HEK293 (cell line): ENCODE results near the gene STK10.

Experiments
- ZNF138 ChIP-seq: fragments of 450-650 bp; formaldehyde crosslinking; IDR thresholded peaks from 2 replicates; pipeline ENCODE4 v1.5.1; 2016; ENCODE audit warnings: missing biosample characterization, missing genetic modification characterization, borderline replicate concordance
- ZNF510 ChIP-seq: fragments of 450-650 bp; formaldehyde crosslinking; IDR thresholded peaks from 2 replicates; pipeline ENCODE4 v1.5.1; 2018; ENCODE audit warnings: mild to moderate bottlenecking, missing genetic modification characterization, missing biosample characterization; ENCODE audit not compliant: insufficient replicate concordance
- ZNF76 ChIP-seq: fragments of 450-650 bp; formaldehyde crosslinking; IDR thresholded peaks from 2 replicates; pipeline ENCODE4; 2016; ENCODE audit warnings: low read depth, missing biosample characterization, missing genetic modification characterization, borderline replicate concordance
- ZSCAN30 ChIP-seq: fragments of 450-650 bp; IDR thresholded peaks from 2 replicates; pipeline ENCODE4 v1.5.1; 2018; ENCODE audit warnings: missing biosample characterization, mild to moderate bottlenecking, missing genetic modification characterization, moderate library complexity
- TF ChIP-seq, protein P1 (sequence below): IDR thresholded peaks from 2 replicates; pipeline ENCODE4 v1.6.1; 2011; ENCODE audit warnings: mild to moderate bottlenecking, low read depth, low read length, borderline replicate concordance
- TF ChIP-seq, protein P2 (sequence below): fragments of 450-650 bp; formaldehyde crosslinking; IDR thresholded peaks from 2 replicates; pipeline ENCODE4 v1.5.1; 2016; ENCODE audit warnings: missing biosample characterization, missing genetic modification characterization

DNA sequence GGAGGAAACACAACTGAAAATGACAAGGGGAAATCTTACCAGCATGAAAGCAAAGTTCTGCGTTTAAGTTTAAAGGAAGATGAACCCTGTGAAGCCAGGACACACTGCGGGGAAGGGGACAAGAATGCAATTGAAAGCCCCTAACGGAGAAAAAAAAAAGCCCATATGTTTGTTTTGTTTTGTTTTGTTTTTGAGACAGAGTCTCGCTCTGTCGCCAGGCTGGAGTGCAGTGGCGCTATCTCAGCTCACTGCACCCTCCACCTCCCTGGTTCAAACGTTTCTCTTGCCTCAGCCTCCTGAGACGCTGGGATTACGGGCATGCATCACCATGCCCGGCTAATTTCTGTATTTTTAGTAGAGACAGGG is 2.9 kb downstream of the STK10 start:
- TF ChIP-seq ZNF510 (tag by site-specific recombination): no peak
- no peak for TF ChIP-seq ZNF76 (tag by site-specific recombination)
- TF ChIP-seq ZNF138 (tag by site-specific recombination): no peak
- TF ChIP-seq, protein P1, sequence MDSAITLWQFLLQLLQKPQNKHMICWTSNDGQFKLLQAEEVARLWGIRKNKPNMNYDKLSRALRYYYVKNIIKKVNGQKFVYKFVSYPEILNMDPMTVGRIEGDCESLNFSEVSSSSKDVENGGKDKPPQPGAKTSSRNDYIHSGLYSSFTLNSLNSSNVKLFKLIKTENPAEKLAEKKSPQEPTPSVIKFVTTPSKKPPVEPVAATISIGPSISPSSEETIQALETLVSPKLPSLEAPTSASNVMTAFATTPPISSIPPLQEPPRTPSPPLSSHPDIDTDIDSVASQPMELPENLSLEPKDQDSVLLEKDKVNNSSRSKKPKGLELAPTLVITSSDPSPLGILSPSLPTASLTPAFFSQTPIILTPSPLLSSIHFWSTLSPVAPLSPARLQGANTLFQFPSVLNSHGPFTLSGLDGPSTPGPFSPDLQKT: no peak
- TF ChIP-seq, protein P2, sequence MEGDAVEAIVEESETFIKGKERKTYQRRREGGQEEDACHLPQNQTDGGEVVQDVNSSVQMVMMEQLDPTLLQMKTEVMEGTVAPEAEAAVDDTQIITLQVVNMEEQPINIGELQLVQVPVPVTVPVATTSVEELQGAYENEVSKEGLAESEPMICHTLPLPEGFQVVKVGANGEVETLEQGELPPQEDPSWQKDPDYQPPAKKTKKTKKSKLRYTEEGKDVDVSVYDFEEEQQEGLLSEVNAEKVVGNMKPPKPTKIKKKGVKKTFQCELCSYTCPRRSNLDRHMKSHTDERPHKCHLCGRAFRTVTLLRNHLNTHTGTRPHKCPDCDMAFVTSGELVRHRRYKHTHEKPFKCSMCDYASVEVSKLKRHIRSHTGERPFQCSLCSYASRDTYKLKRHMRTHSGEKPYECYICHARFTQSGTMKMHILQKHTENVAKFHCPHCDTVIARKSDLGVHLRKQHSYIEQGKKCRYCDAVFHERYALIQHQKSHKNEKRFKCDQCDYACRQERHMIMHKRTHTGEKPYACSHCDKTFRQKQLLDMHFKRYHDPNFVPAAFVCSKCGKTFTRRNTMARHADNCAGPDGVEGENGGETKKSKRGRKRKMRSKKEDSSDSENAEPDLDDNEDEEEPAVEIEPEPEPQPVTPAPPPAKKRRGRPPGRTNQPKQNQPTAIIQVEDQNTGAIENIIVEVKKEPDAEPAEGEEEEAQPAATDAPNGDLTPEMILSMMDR (tag by site-specific recombination): no peak
- TF ChIP-seq ZSCAN30: no peak
